Gastrocnemius medialis (tissue), 4 donors: Measurements from ENCODE around the gene TXNRD1. TPM values are rescaled to one million over a fixed set of nuclear protein-coding genes. Genes with fewer than 3 reads are reported as not detected.

ENCODE experiments used
- ATAC-seq, 2 donors: fragments of 150-250 bp; one replicate each; pipeline ENCODE4 v1.9.1; 2016
- DNase-seq, 2 donors: peaks; one replicate each; pipeline ENCODE4 v3.0.0-alpha.2; 2019
- H3K27ac ChIP-seq, 4 donors: fragments of 200-600 bp; sonication (generic); 1 replicate in 1 of 4; 2 replicates in 3 of 4; pipeline ENCODE4 v1.5.1; 2016 to 2018; ENCODE audit warnings: mild to moderate bottlenecking in 2 of 4, moderate library complexity in 1 of 4
- H3K27me3 ChIP-seq, 3 donors: fragments of 200-600 bp; sonication (generic) in 2 of 3; 1 replicate in 1 of 3; 2 replicates in 2 of 3; pipeline versions ENCODE4 v1.5.1 to v1.6.0; 2016 to 2019; ENCODE audit warnings: mild to moderate bottlenecking in 1 of 3, moderate library complexity in 1 of 3
- H3K36me3 ChIP-seq, 2 donors: fragments of 200-600 bp; sonication (generic) in 1 of 2; one replicate each; pipeline ENCODE4 v1.5.1; 2017 to 2018
- H3K4me1 ChIP-seq, 2 donors: fragments of 200-600 bp; sonication (generic) in 1 of 2; one replicate each; pipeline ENCODE4 v1.5.1; 2016 to 2017; ENCODE audit warnings: mild to moderate bottlenecking in 2 of 2
- H3K4me3 ChIP-seq, 4 donors: fragments of 200-600 bp; sonication (generic) in 3 of 4; 1 replicate in 1 of 4; 2 replicates in 3 of 4; pipeline ENCODE4 v1.5.1; 2016 to 2019; ENCODE audit warnings: mild to moderate bottlenecking in 2 of 4
- H3K9me3 ChIP-seq, 3 donors: fragments of 200-600 bp; sonication (generic) in 2 of 3; 1 replicate in 1 of 3; 2 replicates in 2 of 3; pipeline ENCODE4 v1.5.1; 2016 to 2019
- POLR2A ChIP-seq, 2 donors: fragments of 450-650 bp; IDR thresholded peaks; one replicate each; pipeline ENCODE4 v1.6.1; 2017; ENCODE audit warnings: antibody characterized with exemption in 2 of 2, mild to moderate bottlenecking in 2 of 2, moderate library complexity in 2 of 2
- in situ Hi-C, 4 donors: fragments of 200-750 bp; cut with MboI; loops; one replicate each; pipeline versions ENCODE4 v1.15.0 to v1.8.0; 2017; ENCODE audit warnings: low sequenced_read_pairs in 4 of 4
- intact Hi-C: fragments of 100-400 bp; cut with DNase I; formaldehyde crosslinking; loops from one replicate; pipeline ENCODE4 v1.15.1; 2023; ENCODE audit warnings: low total_unique reads
- total RNA-seq, 4 donors: library from RNA; depleted of rRNA; stranded (reverse); fragments of >200 nt; gene quantifications; one replicate each; pipeline versions ENCODE4 v1.1.0 to v1.2.3, GENCODE V29; 2016
- TF ChIP-seq, protein P1 (sequence below), 5 experiments: fragments of 450-650 bp in 3 of 5; fragments of 200-600 bp in 2 of 5; sonication (generic) in 2 of 5; IDR thresholded peaks in 4 of 5; conservative IDR thresholded peaks in 1 of 5; 1 replicate in 4 of 5; 2 replicates in 1 of 5; pipeline ENCODE4 v1.5.1; 2016 to 2019; ENCODE audit warnings: antibody characterized with exemption in 5 of 5, mild to moderate bottlenecking in 3 of 5, moderate library complexity in 3 of 5

Gene TXNRD1
- total RNA-seq, 4 donors from 2014 or later, result 96.6 to 139 (median 118) TPM

DNA sequence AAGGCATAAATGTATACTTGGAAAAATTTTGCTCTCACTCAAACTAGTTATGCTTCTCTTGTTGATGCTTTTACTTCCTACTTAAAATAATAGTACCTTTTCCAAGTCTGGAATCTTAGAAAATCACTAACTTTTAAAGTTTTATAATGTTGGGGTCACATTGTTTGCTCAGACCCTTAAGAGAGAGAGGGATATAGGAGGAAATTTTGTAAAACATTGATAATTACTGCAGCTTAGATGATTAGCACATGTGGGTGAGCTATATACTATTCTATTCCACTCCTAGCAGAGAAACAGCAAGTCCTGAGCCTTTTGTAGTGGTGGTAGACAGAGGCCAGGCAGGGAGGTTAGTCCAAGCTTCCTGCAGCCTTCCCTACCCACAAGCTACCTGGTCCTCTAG, 101.4 kb downstream of the TXNRD1 start:
- ATAC-seq, result no peak
- peaks cover 8 to 91% of the 10 kb centered on the region in 2 donors for H3K36me3 ChIP-seq

DNA sequence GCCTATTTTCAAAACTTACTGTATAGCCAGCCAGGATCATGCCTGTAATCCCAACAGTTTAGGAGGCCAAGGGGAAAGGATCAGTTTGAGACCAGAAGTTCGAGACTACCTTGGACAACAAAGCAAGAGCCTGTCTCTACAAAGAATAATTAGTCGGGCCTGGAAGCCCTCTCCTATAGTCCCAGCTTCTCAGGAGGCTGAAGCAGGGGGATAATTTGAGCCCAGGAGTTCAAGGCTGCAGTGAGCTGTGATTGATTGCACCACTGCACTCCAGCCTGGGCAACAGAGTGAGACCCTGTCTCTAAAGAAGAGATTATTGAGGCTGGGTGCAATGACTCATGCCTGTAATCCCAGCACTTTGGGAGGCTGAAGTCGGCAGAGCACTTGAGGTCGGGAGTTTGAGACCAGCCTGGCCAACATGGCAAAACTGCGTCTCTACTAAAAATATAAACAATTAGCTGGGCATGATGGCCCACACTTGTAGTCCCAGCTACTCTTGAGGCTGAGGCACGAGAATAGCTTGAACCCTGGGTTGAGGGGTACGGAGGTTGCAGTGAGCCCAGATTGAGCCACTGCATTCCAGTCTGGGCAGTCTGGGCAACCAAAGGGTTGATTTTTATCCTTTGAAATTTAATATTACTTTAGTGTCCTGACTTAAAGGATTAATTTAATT, 102.1 kb downstream of the TXNRD1 start:
- H3K27ac ChIP-seq, result no peak overlapping the region
- in situ Hi-C loops, result no loop called here
- intact Hi-C loops, result no loop called here
- ATAC-seq (no peak), DNase-seq (no peak)
- H3K4me3 ChIP-seq, result no peak overlapping the region
- H3K36me3 ChIP-seq, result peaks cover 8 to 90% of the 10 kb centered on the region in 2 donors
- H3K4me1 ChIP-seq, result no peaks in the 10 kb centered on the region
- no peaks in the 10 kb centered on the region for H3K9me3 ChIP-seq
- no peak for TF ChIP-seq POLR2A (IDR thresholded peaks at IDR 0.05)
- TF ChIP-seq, protein P1, sequence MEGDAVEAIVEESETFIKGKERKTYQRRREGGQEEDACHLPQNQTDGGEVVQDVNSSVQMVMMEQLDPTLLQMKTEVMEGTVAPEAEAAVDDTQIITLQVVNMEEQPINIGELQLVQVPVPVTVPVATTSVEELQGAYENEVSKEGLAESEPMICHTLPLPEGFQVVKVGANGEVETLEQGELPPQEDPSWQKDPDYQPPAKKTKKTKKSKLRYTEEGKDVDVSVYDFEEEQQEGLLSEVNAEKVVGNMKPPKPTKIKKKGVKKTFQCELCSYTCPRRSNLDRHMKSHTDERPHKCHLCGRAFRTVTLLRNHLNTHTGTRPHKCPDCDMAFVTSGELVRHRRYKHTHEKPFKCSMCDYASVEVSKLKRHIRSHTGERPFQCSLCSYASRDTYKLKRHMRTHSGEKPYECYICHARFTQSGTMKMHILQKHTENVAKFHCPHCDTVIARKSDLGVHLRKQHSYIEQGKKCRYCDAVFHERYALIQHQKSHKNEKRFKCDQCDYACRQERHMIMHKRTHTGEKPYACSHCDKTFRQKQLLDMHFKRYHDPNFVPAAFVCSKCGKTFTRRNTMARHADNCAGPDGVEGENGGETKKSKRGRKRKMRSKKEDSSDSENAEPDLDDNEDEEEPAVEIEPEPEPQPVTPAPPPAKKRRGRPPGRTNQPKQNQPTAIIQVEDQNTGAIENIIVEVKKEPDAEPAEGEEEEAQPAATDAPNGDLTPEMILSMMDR (IDR thresholded peaks at IDR 0.05 in 4 of 5, conservative IDR thresholded peaks at IDR 0.05 in 1 of 5), result no peak
- H3K27me3 ChIP-seq, result no peaks in the 10 kb centered on the region

More for the DNA sequence above, 101.4 kb downstream of the TXNRD1 start:
- TF ChIP-seq POLR2A (IDR thresholded peaks at IDR 0.05), result no peak
- TF ChIP-seq, protein P1 (IDR thresholded peaks at IDR 0.05 in 4 of 5, conservative IDR thresholded peaks at IDR 0.05 in 1 of 5), result no peak
- Histone ChIP-seq H3K9me3 (no peaks in the 10 kb centered on the region), H3K4me1 (no peaks in the 10 kb centered on the region), H3K4me3 (no peak overlapping the region), H3K27ac (no peak overlapping the region), H3K27me3 (no peaks in the 10 kb centered on the region)
- intact Hi-C loops (no loop called here), in situ Hi-C loops (no loop called here)
- no peak for DNase-seq

DNA sequence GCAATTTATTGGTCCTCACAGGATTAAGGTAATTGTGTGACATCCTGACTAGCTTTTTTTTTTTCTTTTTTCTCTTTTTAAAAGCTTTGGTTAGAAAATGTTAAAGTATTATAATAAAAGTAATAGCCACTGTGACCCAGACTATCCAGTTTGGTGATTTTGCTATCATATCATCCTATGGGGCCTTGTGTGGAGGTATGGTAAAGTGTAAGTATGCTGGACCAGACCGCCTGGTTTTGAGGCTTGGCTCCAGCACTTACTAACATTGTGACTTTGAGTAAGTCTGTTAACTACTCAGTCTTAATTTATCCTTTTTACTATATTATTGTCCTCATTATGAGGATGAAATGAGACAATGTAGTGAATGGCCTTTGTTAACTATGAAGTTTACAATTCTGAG, 103.4 kb downstream of the TXNRD1 start:
- TF ChIP-seq POLR2A (IDR thresholded peaks at IDR 0.05), result no peak
- TF ChIP-seq, protein P1 (IDR thresholded peaks at IDR 0.05 in 4 of 5, conservative IDR thresholded peaks at IDR 0.05 in 1 of 5), result no peak
- H3K9me3 ChIP-seq, result no peaks in the 10 kb centered on the region
- H3K4me3 ChIP-seq, result no peak overlapping the region
- H3K36me3 ChIP-seq, result peaks cover 8 to 80% of the 10 kb centered on the region in 2 donors
- intact Hi-C loops (no loop called here), in situ Hi-C loops (no loop called here)
- no peak overlapping the region for H3K27ac ChIP-seq
- H3K4me1 ChIP-seq, result no peaks in the 10 kb centered on the region
- ATAC-seq, result no peak
- H3K27me3 ChIP-seq, result no peaks in the 10 kb centered on the region
- no peak for DNase-seq

DNA sequence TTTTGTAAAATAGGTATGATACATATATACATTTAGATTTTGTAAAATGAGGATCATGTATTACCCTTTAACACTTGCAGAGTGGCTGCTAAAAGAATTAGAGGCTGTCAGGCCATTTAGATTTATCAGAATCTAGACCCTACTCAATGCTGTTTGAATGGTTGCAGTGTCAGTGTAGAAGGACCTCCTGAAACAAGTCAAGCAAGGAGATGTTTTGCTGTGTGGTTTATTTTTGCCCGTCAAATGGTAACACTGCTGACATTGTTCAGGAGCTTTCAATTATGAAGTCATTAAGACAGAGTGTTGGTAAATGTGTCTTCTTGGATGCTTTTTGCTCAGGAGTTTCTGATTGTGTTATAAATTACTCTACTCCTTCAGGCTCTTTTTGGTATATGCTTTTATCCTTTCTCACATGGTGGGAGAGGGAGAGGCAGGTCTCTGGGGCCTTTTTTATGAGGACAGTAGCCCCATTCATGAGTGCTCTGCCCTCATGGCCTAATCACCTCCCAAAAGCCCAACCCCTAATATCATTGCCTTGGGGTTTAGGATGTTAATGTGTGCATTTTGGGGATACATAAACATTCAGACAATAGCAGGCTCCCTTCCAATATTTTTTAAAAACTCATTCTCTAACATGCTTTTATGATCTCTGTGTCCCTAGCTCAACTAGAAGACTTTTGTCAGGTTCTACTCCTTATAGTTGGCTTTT, 104.5 kb downstream of the TXNRD1 start:
- no peak for DNase-seq
- Histone ChIP-seq H3K4me3 (no peak overlapping the region), H3K27ac (no peak overlapping the region), H3K36me3 (peaks cover 8 to 80% of the 10 kb centered on the region in 2 donors), H3K9me3 (no peaks in the 10 kb centered on the region), H3K4me1 (no peaks in the 10 kb centered on the region), H3K27me3 (no peaks in the 10 kb centered on the region)
- no peak for ATAC-seq
- TF ChIP-seq POLR2A (IDR thresholded peaks at IDR 0.05), result no peak
- TF ChIP-seq, protein P1 (IDR thresholded peaks at IDR 0.05 in 4 of 5, conservative IDR thresholded peaks at IDR 0.05 in 1 of 5), result no peak
- intact Hi-C loops, result no loop called here
- in situ Hi-C loops, result no loop called here
